GM21423 (cell line): ENCODE results near the gene PLEKHM3.
A peak's percentile ranks its signal among the peaks of the same experiment; 100 is the strongest.
"Not testable (repeated sequence)": the region's sequence is repeated elsewhere in the genome, so short reads cannot be mapped to it uniquely, and the experiment has no call there.

Experiments
- ATAC-seq: cut with Tn5 transposase; IDR thresholded peaks from one replicate; pipeline ENCODE4 v1.9.1; 2021; ENCODE audit warnings: mild to moderate bottlenecking, moderate library complexity; ENCODE audit not compliant: unreplicated experiment

Gene PLEKHM3

DNA sequence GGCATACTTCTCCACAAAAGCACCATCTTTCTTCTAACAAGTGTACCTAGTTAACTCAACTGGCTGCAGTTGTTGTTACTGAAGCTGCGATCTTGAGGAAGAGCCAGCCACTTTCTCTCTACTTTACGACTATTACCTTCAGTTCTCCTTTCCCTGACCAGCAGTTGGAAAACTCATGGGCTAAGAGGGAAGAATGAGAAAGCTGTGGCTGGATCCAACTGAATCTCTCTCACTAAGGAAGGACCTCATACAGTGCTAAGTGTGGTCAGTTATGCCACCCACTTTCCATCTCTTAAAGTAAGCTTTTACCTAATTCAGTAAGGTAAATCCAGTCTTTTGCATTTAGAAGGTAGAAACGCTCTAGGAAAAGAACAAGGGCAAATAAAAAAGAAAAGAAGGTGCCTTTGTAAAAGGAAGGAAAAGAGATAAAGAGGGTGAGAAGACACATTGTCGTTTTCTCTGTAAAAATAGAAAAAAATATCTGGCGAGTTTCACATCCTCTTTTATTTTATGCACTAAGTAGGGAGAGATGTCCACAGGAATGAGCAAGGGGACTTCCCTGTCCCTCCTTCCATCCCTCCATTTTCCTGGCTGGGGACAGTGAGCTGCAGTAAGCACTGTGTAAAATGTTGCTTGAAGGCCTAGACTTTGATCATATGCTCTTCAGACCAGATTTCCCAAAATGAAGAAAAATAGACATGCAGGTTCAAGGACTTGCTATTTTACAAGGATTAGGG lies 73.4 kb downstream of the PLEKHM3 start:
- no peak for ATAC-seq

DNA sequence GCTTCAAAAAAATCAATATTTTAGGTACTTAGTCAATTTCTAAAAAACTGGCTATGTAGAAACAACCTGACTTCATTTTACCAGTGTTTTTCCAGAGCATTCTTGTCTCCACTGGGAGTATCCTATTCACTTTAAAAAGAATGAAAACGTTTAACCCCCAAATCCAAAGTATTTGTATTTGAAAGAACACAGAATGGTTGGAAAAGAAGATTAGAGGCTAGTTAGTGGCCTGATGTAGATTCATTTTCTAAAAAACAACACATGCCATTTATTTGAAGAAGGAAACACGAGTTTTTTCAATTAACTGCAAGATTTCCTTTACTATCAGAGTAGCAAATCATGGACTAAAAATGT lies 74.6 kb downstream of the PLEKHM3 start:
- ATAC-seq, result no peak

DNA sequence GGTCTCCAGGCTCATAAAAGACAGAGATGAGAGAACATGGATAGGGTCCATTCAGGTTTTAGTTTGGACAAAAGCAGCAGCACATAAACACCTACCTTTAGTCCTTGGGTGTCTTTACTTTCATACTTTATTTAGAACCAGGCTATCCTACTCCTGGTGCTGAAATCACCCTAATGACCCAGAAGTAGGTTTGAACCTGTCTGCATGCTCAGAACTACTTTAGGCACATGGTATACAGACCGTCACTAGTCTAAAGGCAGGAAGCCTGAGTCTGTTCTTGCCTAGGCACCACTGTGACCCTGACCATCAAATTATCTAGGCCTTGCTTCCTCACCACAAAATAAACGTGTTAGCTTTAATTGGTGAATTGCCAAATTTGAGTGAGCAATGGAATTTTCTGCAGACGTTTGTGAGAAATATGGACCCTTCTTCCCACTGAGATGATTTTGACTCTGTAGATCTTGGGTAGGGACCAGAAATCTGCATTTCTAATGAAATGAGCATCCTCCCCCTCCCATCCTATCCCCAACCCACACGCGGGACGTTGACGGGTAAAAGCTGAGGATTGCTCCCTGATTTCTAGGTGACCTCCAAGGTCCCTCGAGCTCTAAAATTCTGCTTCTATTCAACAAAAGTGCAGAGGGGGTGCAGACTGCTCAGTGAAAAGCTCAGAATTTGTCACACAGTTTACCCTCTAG lies 75.1 kb downstream of the PLEKHM3 start:
- ATAC-seq, result no peak

DNA sequence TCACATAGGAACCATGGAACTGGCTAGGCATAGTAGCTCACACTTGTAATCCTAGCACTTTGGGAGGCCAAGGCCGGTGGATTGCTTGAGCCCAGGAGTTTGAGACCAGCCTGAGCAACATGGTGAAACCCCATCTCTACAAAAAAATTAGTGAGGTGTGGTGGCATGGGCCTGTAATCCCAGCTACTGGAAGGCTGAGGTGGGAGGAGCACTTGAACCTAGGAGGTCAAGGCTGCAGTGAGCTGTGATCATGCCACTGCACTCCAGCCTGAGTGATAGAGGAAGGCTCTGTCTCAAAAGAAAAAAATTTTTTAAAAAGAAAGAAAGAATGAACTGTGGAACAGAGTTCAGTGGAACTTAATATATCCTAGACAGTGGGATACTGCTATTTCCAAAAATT lies 76.1 kb downstream of the PLEKHM3 start:
- ATAC-seq, result not testable (repeated sequence)

DNA sequence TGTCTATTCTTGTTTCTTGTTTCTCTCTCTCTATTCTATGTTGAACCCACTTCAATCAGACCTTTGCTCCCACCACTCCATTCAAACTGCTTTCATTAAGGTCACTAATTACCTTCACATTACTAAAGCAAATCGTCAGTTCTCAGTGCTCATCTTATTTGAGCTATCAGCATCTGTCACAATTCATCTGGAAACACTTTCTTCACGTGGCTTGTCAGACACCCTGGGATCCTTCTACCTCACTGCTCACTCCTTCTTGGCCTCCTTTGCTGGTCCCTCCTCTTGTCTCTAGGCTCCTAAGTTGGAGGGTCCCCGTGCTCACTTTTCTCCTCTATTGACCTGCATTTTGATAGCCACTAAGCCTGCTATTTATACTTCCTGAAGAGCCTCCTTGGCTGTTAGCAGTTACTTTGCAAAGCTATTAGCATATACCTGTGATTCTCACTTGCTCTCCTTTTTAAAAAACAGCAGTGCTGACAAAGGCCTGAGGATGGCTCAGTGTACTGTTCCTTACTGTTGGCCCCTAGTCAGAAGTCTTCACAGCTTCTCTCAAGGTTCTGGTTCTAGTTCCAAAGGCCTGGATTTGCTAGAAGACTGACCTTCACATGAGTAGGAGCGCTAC lies 80.2 kb downstream of the PLEKHM3 start:
- ATAC-seq, result no peak

DNA sequence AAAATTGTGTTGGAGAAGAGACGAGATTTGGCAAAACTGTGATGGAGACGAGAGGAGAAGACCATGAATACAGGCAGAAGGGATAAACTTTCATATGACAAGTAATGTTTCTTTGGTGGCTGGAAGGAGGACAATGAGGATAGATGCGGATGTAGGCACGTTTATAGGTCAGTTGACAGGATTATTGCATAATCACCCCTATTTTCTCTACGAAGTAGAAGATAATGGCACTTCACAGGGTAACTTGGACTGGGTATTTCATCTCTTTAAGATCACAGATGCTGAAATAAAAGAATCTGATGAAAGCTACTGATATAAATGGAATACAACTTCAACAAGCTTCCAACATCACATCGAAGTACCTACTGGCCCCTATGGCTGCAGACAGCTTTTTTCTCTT lies 81.0 kb downstream of the PLEKHM3 start:
- no peak for ATAC-seq

DNA sequence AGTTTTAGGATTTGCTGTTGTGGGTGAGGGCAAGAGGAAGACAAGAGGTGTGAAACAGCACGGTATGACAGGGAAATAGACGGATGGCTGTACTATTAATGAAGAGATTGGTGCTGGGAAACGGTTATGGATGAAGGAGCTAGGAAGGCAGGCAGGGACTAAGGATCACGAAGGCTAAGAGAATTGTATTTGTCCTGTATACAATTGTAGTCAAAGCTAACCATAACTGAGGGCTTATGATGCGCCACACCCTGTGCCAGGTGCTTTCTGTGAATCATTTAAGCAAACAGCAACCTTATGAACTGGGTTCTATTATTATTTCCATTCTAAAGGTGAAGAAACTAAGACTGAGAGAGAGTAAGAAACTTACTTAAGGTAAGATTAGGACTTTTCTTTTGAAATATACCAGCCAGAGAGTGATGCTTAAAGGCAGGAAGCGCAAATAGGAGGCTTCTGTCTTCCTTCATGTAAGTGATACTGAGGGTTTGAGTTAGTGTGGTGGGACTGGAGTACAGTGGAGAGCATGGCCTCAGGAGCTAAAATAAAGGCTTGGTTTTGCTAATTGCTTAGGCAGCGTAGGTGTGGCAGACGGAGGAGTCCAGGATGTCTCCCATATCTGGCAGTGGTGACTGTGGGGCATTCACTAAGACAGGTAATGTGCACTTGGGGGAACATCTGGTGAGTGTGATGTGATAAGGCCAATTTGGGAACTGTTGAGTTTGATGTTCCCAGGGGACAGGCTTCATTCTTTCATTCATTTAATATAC lies 85.8 kb downstream of the PLEKHM3 start:
- no peak for ATAC-seq

DNA sequence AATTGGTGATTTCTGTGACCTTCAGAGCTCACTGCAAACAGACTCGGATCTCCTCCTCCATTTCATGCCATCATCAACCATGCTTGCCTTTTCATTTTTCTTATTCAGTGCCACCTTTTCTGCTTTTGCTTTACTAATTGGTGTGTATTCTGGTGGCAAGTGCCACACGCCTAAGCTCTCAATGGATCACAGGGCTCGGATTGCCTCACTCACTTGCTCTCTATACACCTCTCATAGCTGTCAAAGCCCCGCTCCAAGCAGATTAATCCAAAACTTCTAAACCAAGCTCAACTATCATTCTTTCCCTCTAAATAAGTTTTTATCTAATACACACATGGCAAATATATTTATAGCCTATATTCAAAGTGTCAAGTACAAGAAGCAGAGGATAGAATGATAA lies 86.4 kb downstream of the PLEKHM3 start:
- ATAC-seq, result no peak

DNA sequence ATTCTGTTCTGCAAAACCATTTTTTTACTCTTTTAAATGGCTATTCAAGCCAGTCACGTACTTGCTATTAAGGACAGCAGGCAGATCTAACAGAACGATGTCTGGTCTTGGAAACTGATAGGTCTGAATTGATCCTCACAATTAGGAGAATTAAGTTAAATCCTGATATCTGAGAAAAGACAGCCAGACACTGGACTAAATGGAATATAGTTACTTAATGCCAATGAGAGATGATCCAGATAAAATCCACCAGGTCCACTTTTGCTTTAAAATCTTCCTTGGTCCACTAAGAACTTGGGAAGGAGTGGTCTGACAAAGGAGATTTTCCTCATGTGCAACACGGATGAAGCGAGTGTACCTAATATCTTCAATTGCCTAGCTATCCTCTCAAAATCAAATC lies 86.9 kb downstream of the PLEKHM3 start:
- ATAC-seq, result no peak

DNA sequence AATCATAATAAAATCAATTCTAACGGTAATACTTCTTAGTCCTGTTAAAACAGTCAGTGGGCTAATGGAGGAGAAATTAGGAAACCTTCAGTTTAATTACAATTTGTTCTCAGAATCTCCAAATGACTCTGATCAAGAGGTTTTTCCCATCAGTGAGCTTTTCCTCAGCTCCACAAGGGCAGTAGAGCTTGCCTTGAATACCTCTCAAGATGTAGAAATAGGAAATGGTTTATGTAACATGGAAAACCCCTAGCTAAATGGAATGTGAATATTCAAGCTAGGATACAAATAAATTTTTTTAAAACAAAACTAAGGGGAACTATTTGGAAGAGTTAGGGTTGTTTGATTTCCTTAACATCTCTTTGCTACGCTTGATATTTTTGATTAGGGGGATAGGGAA lies 87.5 kb downstream of the PLEKHM3 start:
- ATAC-seq, result no peak

DNA sequence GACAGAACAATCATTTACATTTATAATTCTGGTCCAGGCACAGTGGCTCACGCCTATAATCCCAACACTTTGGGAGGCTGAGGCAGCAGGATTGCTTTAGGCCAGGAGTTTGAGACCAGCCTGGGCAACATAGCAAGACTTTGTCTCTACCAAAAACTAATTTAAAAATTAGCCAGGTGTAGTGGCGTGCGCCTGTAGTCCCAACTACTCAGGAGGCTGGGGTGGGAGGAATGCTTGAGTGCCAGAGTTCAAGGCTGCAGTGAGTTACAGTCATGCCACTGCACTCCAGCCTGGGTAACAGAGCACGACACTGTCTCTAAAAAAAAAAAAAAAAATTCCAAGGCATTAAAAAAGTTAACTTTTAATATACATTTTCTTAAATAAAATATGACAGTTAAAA lies 88.1 kb downstream of the PLEKHM3 start:
- no peak for ATAC-seq

DNA sequence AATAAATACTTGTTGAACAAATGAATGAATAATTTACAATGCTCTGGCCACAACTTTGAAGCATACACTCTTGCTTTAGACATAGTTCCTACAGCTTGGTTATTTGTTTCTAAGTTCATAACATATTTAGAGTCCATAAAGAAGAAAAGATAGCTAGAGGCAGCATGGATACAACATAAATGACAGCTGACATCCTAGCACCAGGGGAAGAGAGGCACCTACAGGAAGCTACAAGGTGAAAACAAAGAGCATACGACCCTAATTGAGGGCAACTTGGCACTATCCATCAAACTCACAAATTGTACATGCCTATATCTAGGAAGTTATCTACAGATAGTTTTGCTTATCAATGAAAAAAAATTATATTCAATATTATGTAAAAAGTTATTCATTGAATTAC lies 88.9 kb downstream of the PLEKHM3 start:
- no peak for ATAC-seq

DNA sequence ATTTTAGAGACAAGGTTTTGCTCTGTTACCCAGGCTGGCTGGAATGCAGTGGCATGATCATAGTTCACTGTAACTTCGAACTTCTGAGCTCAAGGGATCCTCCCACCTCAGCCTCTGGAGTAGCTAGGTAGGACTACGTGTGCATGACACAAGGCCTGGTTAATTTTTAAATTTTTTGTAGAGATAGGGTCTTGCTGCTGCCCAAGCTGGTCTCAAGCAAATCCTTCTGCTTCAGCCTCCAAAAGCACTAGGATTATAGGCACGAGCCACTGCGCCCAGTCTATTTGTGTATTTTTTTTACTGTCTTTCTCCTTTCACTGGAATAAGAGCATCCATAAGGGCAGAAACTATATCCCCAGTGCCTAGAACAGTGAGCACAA lies 89.3 kb downstream of the PLEKHM3 start:
- no peak for ATAC-seq

DNA sequence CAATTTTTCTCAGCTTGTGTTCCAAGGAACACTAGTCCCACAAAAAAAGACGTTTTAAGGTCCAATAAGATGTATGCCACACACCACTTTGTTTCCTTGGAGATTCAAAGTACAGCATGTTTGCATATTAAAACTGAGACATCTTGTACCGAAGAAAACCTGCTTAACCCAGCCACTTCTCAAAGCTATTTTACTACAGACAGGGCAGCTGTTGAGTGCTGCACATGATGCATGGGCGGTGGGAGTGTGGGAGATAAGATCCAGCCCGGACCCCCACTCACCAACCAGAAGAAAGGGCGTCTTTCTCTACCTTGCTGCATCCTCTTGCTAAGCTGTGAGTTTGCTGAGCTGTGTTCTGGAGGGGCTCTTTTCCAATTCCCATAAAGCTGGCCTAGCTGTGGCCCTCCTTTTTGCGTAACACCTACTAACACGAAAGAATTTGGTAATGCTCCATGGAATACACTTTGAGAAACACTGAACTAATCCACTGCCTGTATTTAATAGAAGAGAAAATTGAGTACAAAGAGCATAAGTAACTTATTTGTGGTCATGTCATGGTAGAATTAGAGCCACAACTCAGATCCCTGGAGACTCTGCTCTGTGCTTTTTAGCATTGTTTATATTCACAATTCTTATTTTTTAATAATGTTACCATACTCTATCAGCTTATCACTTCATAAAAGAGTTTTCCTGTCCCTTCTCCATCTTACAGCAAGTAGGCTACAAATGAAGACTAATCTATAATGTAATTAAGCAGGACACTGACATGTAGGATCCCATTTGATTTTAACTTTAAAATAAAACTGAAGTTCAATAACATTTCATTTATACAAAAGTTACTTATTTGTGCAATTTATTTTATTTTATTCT lies 90.0 kb downstream of the PLEKHM3 start:
- peak; percentile 65 for ATAC-seq

DNA sequence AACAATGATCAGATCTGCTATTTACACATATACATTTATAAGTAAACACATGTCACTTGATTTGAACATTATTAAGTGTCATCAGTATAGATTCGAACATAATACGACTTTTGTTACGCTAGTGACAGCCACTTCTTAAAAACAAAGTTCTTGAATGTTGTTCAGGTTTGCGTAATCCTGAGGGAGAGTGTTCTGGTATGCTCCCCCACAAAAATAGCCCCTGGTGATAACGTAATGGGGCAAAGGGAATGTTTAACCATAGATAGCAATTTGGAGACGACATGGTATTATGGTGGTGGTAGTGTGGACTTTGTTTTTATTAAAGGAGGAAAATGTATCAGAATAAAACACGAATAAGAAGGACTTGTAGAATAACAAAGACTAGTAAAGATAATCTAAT lies 90.6 kb downstream of the PLEKHM3 start:
- ATAC-seq, result no peak

DNA sequence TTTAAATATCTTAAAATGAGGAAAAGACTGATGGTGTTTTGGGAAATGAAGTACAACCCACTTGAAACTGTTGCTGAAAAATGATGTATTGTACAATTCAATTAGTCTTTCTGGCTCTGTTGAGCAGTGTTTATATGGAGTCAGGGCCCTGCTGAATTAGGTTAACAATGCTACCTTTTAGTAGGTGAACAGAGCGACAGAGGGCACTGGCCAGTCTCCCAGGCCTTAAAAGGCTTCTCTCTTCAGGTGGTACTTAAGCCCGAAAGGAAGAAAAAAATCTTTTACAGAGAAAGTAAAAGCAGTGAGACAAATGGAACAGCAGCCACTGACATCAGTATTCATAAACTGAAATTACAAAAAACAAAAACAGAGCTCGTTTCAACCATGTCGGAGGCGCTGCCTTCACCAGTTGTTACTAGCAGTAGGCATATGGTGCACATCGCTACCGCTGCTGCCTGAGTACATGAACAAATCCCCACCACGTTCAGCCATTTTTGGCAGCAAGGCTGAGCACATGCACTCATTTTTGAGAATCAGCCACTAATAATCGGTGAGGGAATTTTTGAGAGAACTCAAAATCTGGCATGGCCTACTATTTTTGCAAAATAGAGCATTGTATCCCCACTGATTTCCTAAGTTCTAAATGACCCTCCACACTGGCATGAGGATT lies 91.8 kb downstream of the PLEKHM3 start:
- no peak for ATAC-seq

DNA sequence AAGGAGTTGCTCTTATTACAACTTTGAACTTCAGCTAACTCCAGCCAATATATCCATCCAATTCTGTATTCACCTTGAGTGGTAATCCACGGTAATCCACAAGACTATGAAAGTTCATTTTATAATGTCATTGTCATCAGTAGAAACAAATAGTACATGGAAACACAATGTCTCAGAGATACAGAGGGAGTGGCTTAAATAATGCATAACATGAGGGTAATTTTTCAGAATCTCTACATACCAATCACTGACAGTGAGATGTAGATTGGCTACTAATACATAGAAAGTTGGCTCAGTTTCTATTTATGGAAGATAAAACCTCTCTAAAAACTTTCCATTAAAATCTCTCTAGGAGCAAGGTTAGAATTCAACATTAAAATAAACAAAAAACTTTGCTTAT lies 93.2 kb downstream of the PLEKHM3 start:
- no peak for ATAC-seq

DNA sequence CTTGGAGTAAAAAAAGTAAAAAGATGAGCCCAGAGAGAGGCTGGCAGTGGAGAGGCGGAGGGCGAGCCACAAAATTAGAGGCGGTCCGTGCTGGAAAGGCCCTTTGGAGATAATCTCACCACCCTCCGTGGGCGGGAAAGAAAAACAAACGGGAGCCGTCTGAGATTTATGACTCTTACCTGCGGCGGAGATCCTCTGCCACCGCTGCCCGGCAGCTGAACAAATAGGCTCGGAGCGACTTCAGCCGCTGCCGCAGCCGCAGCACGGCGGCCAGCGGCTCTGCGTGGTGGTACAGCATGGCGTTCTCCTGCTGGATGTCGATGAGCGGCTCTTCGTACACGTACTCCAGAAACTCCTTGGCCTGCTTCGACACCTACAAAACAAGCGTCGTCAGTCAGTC lies 94.6 kb downstream of the PLEKHM3 start:
- no peak for ATAC-seq

DNA sequence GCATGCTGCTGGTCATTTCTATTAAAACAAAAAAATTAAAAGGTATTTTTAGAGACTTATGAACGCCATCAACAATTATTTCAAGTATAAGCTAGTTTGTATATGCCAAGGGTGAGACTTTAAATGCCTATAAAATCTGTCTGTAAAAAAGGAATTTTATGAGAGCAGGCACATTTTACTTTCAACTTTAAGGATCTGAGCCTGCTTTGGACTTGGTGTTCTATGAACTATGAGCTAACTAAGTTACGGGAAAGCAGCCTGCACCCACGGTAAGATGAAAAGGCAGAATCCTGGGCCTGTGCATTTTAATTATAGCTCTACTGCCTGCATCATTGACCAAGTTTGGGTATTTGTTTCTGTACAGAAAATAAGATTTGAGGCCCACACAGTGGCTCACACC lies 95.4 kb downstream of the PLEKHM3 start:
- no peak for ATAC-seq

DNA sequence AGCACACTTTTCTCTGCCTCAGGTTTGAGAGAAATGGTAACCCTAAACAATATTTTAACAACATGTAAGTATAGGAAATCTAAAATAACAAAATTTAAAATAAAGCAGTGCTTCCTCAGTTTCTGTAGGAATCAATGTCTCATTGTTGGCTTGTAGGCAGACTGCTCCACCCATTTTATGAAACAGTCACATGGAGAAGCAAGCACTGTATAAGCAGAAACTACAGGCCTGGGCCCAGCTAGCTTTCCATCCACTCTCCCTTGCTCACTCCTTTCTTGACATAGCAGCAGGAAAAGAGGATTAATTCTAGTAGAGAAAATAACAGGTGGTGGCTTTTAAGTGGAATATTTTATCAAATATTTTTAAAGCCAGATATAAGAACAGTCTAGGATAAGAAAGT lies 97.2 kb downstream of the PLEKHM3 start:
- ATAC-seq, result no peak
